ENCODE measurements around the gene SCARF1. TPM values are rescaled to one million over a fixed set of nuclear protein-coding genes. Genes with fewer than 3 reads are reported as not detected.
A peak's percentile ranks its signal among the peaks of the same experiment; 100 is the strongest.

SCARF1 gene
- polyA plus RNA-seq, 3 donors from 2014 or later, result 0.12 to 0.95 (median 0.64) TPM

GRCh38 chr17:1612400-1612799 lies 33.1 kb downstream of the SCARF1 start:
- H3K4me1 Mint-ChIP-seq, result peaks cover 21 to 25% of the 10 kb centered on the region in 2 donors
- H3K27me3 Mint-ChIP-seq (ENCODE audit: low read depth in 3 of 3), result peaks cover 5 to 19% (median 8%) of the 10 kb centered on the region in 3 donors
- no peak overlapping the region for H3K4me3 Mint-ChIP-seq
- peak overlapping the region in 3 of 6 donors; percentile 45 to 74 (median 61) for H3K27ac Mint-ChIP-seq
- H3K9me3 Mint-ChIP-seq, result no peaks in the 10 kb centered on the region
- no peak for DNase-seq
- no peaks in the 10 kb centered on the region for H3K36me3 Mint-ChIP-seq

- Mint-ChIP-seq H3K36me3 (no peaks in the 10 kb centered on the region), H3K4me1 (peaks cover 27 to 30% of the 10 kb centered on the region in 2 donors), H3K9me3 (no peaks in the 10 kb centered on the region), H3K27ac (peak overlapping the region in 4 of 6 donors; percentile 31 to 62 (median 50)), H3K4me3 (no peak overlapping the region), H3K27me3 (ENCODE audit: low read depth in 3 of 3) (peaks cover 7 to 23% (median 9%) of the 10 kb centered on the region in 3 donors)
- no peak for DNase-seq
Measured at GRCh38 chr17:1611715-1612114, 33.8 kb downstream of the SCARF1 start.

- Mint-ChIP-seq H3K9me3 (no peaks in the 10 kb centered on the region), H3K27me3 (ENCODE audit: low read depth in 3 of 3) (peaks cover 3 to 15% (median 4%) of the 10 kb centered on the region in 3 donors), H3K27ac (peak overlapping the region in 4 of 6 donors; percentile 90 to 95 (median 94)), H3K36me3 (no peaks in the 10 kb centered on the region), H3K4me1 (peaks cover 20 to 22% of the 10 kb centered on the region in 2 donors), H3K4me3 (peak overlapping the region in 1 of 5 donors; percentile 49)
- no peak for DNase-seq
Measured at GRCh38 chr17:1608676-1609075, 36.9 kb downstream of the SCARF1 start.

- no peaks in the 10 kb centered on the region for H3K9me3 Mint-ChIP-seq
- peaks cover 3 to 13% (median 4%) of the 10 kb centered on the region in 3 donors for H3K27me3 Mint-ChIP-seq (ENCODE audit: low read depth in 3 of 3)
- no peaks in the 10 kb centered on the region for H3K36me3 Mint-ChIP-seq
- peak; percentile 40 to 57 (median 44) for DNase-seq
- H3K4me1 Mint-ChIP-seq, result peaks cover 20 to 22% of the 10 kb centered on the region in 2 donors
- H3K4me3 Mint-ChIP-seq, result peak overlapping the region; percentile 47 to 69 (median 54)
- H3K27ac Mint-ChIP-seq, result peak overlapping the region; percentile 69 to 95 (median 92)
Measured at GRCh38 chr17:1607971-1608320, 37.6 kb downstream of the SCARF1 start.

GRCh38 chr17:1606352-1606985 lies 39.1 kb downstream of the SCARF1 start:
- DNase-seq, result no peak
- peaks cover 3 to 16% (median 4%) of the 10 kb centered on the region in 3 donors for H3K27me3 Mint-ChIP-seq (ENCODE audit: low read depth in 3 of 3)
- peak overlapping the region in 1 of 5 donors; percentile 54 for H3K4me3 Mint-ChIP-seq
- H3K36me3 Mint-ChIP-seq, result no peaks in the 10 kb centered on the region
- H3K27ac Mint-ChIP-seq, result peak overlapping the region in 4 of 6 donors; percentile 90 to 95 (median 94)
- H3K9me3 Mint-ChIP-seq, result no peaks in the 10 kb centered on the region
- peaks cover 20 to 22% of the 10 kb centered on the region in 2 donors for H3K4me1 Mint-ChIP-seq

GRCh38 chr17:1605681-1606351 lies 39.7 kb downstream of the SCARF1 start:
- no peaks in the 10 kb centered on the region for H3K36me3 Mint-ChIP-seq
- H3K4me1 Mint-ChIP-seq, result peaks cover 20 to 22% of the 10 kb centered on the region in 2 donors
- peak overlapping the region in 4 of 6 donors; percentile 44 to 84 (median 70) for H3K27ac Mint-ChIP-seq
- no peak overlapping the region for H3K4me3 Mint-ChIP-seq
- DNase-seq, result no peak
- no peaks in the 10 kb centered on the region for H3K9me3 Mint-ChIP-seq
- H3K27me3 Mint-ChIP-seq (ENCODE audit: low read depth in 3 of 3), result peaks cover 3 to 17% (median 4%) of the 10 kb centered on the region in 3 donors

- Mint-ChIP-seq H3K4me3 (no peak overlapping the region), H3K36me3 (no peaks in the 10 kb centered on the region), H3K4me1 (peaks cover 20 to 22% of the 10 kb centered on the region in 2 donors), H3K27ac (peak overlapping the region in 2 of 6 donors; percentile 14 to 73), H3K9me3 (no peaks in the 10 kb centered on the region), H3K27me3 (ENCODE audit: low read depth in 3 of 3) (peaks cover 3 to 17% (median 4%) of the 10 kb centered on the region in 3 donors)
- no peak for DNase-seq
Measured at GRCh38 chr17:1604831-1605528, 40.6 kb downstream of the SCARF1 start.

GRCh38 chr17:1601571-1601970 lies 44.0 kb downstream of the SCARF1 start:
- no peak for DNase-seq
- H3K27ac Mint-ChIP-seq, result no peak overlapping the region
- H3K36me3 Mint-ChIP-seq, result no peaks in the 10 kb centered on the region
- no peak overlapping the region for H3K4me3 Mint-ChIP-seq
- H3K9me3 Mint-ChIP-seq, result no peaks in the 10 kb centered on the region
- H3K4me1 Mint-ChIP-seq, result no peaks in the 10 kb centered on the region
- peaks cover 0 to 4% (median 2%) of the 10 kb centered on the region in 3 donors for H3K27me3 Mint-ChIP-seq (ENCODE audit: low read depth in 3 of 3)

- no peaks in the 10 kb centered on the region for H3K4me1 Mint-ChIP-seq
- no peak overlapping the region for H3K4me3 Mint-ChIP-seq
- no peak for DNase-seq
- H3K9me3 Mint-ChIP-seq, result no peaks in the 10 kb centered on the region
- peaks cover 0 to 4% (median 2%) of the 10 kb centered on the region in 3 donors for H3K27me3 Mint-ChIP-seq (ENCODE audit: low read depth in 3 of 3)
- H3K36me3 Mint-ChIP-seq, result no peaks in the 10 kb centered on the region
- no peak overlapping the region for H3K27ac Mint-ChIP-seq
Measured at GRCh38 chr17:1598399-1599095, 47.0 kb downstream of the SCARF1 start.

GRCh38 chr17:1597861-1598342 lies 47.6 kb downstream of the SCARF1 start:
- peaks cover 0 to 4% (median 2%) of the 10 kb centered on the region in 3 donors for H3K27me3 Mint-ChIP-seq (ENCODE audit: low read depth in 3 of 3)
- H3K36me3 Mint-ChIP-seq, result no peaks in the 10 kb centered on the region
- H3K4me1 Mint-ChIP-seq, result no peaks in the 10 kb centered on the region
- no peak overlapping the region for H3K27ac Mint-ChIP-seq
- H3K4me3 Mint-ChIP-seq, result no peak overlapping the region
- H3K9me3 Mint-ChIP-seq, result no peaks in the 10 kb centered on the region
- no peak for DNase-seq

GRCh38 chr17:1593630-1593931 lies 52.0 kb downstream of the SCARF1 start:
- no peak overlapping the region for H3K4me3 Mint-ChIP-seq
- no peak overlapping the region for H3K27ac Mint-ChIP-seq
- peaks cover 0 to 1% of the 10 kb centered on the region in 2 donors for H3K4me1 Mint-ChIP-seq
- DNase-seq, result no peak
- peaks cover 0 to 2% (median 2%) of the 10 kb centered on the region in 3 donors for H3K27me3 Mint-ChIP-seq (ENCODE audit: low read depth in 3 of 3)
- no peaks in the 10 kb centered on the region for H3K9me3 Mint-ChIP-seq
- H3K36me3 Mint-ChIP-seq, result no peaks in the 10 kb centered on the region

GRCh38 chr17:1592751-1593629 lies 52.5 kb downstream of the SCARF1 start:
- H3K27me3 Mint-ChIP-seq (ENCODE audit: low read depth in 3 of 3), result peaks cover 0 to 2% (median 2%) of the 10 kb centered on the region in 3 donors
- no peak overlapping the region for H3K4me3 Mint-ChIP-seq
- H3K27ac Mint-ChIP-seq, result no peak overlapping the region
- H3K9me3 Mint-ChIP-seq, result no peaks in the 10 kb centered on the region
- peaks cover 0 to 1% of the 10 kb centered on the region in 2 donors for H3K4me1 Mint-ChIP-seq
- H3K36me3 Mint-ChIP-seq, result no peaks in the 10 kb centered on the region
- DNase-seq, result no peak
